H9 (cell line): ENCODE measurements around the gene RERG. TPM values are rescaled to one million over a fixed set of nuclear protein-coding genes. Genes with fewer than 3 reads are reported as not detected.

Experiments used
- DNase-seq: peaks from one replicate; pipeline ENCODE4 v3.0.0-alpha.2; 2017
- H2AFZ ChIP-seq: one replicate; pipeline ENCODE4 v1.6.1; 2013; ENCODE audit warnings: mild to moderate bottlenecking, low read length, control low read depth, moderate library complexity
- H2AK5ac ChIP-seq: 2 replicates; pipeline ENCODE4 v1.6.1; 2013; ENCODE audit warnings: low read length, control low read depth, mixed read lengths; ENCODE audit not compliant: insufficient read length
- H2BK120ac ChIP-seq: one replicate; pipeline ENCODE4 v1.6.1; 2013; ENCODE audit warnings: low read depth, mild to moderate bottlenecking, low read length, control low read depth, inconsistent platforms; ENCODE audit not compliant: poor library complexity, severe bottlenecking
- H2BK12ac ChIP-seq: 2 replicates; pipeline ENCODE4 v1.6.1; 2013; ENCODE audit warnings: low read length, control low read depth, mixed read lengths, low read depth; ENCODE audit not compliant: insufficient read length
- H2BK15ac ChIP-seq: 2 replicates; pipeline ENCODE4 v1.6.1; 2013; ENCODE audit warnings: low read depth, low read length, control low read depth
- H2BK20ac ChIP-seq: one replicate; pipeline ENCODE4 v1.6.1; 2013; ENCODE audit warnings: low read depth, mild to moderate bottlenecking, low read length, control low read depth, inconsistent platforms; ENCODE audit not compliant: poor library complexity, severe bottlenecking
- H2BK5ac ChIP-seq: 2 replicates; pipeline ENCODE4 v1.6.1; 2013; ENCODE audit warnings: low read length, control low read depth, mixed read lengths; ENCODE audit not compliant: insufficient read length
- H3K14ac ChIP-seq: 2 replicates; pipeline ENCODE4 v1.6.1; 2013; ENCODE audit warnings: low read length, control low read depth; ENCODE audit not compliant: insufficient read depth
- H3K18ac ChIP-seq: 2 replicates; pipeline ENCODE4 v1.6.1; 2013; ENCODE audit warnings: low read depth, mild to moderate bottlenecking, mixed read lengths, low read length, control low read depth; ENCODE audit not compliant: insufficient read length
- H3K23ac ChIP-seq: 2 replicates; pipeline ENCODE4 v1.6.1; 2013; ENCODE audit warnings: low read length, control low read depth, mixed read lengths, low read depth; ENCODE audit not compliant: insufficient read length
- H3K23me2 ChIP-seq: 2 replicates; pipeline ENCODE4 v1.6.1; 2013; ENCODE audit warnings: low read depth, mild to moderate bottlenecking, mixed read lengths, low read length, control low read depth; ENCODE audit not compliant: insufficient read length, poor library complexity, severe bottlenecking
- H3K27ac ChIP-seq: 2 replicates; pipeline ENCODE4 v1.5.1; 2013; ENCODE audit warnings: low read length, control low read depth, mixed read lengths, low read depth; ENCODE audit not compliant: insufficient read length
- H3K27me3 ChIP-seq: 2 replicates; pipeline ENCODE4 v1.6.1; 2013; ENCODE audit warnings: low read length, control low read depth, inconsistent platforms; ENCODE audit not compliant: insufficient read depth
- H3K4ac ChIP-seq: 2 replicates; pipeline ENCODE4 v1.6.1; 2013; ENCODE audit warnings: low read depth, mild to moderate bottlenecking, control low read depth, inconsistent platforms, low read length, moderate library complexity
- H3K4me1 ChIP-seq: 2 replicates; pipeline ENCODE4 v1.6.1; 2013; ENCODE audit warnings: low read length, control low read depth, inconsistent platforms; ENCODE audit not compliant: insufficient read depth
- H3K4me2 ChIP-seq: 2 replicates; pipeline ENCODE4 v1.6.1; 2013; ENCODE audit warnings: low read length, control low read depth, mixed read lengths; ENCODE audit not compliant: insufficient read length, insufficient read depth
- H3K56ac ChIP-seq: 2 replicates; pipeline ENCODE4 v1.6.1; 2013; ENCODE audit warnings: low read depth, mild to moderate bottlenecking, mixed read lengths, low read length, control low read depth; ENCODE audit not compliant: insufficient read length
- H3K79me1 ChIP-seq: 2 replicates; pipeline ENCODE4 v1.6.1; 2013; ENCODE audit warnings: low read depth, mild to moderate bottlenecking, moderate library complexity, low read length, control low read depth, inconsistent platforms; ENCODE audit not compliant: insufficient read depth, poor library complexity, severe bottlenecking
- H3K79me2 ChIP-seq: 2 replicates; pipeline ENCODE4 v1.6.1; 2013; ENCODE audit warnings: low read length, control low read depth, inconsistent platforms; ENCODE audit not compliant: insufficient read depth
- H3K9ac ChIP-seq: 2 replicates; pipeline ENCODE4 v1.6.1; 2013; ENCODE audit warnings: low read length, control low read depth, mixed read lengths; ENCODE audit not compliant: insufficient read length; ENCODE audit errors: extremely low read depth
- H3K9me3 ChIP-seq: one replicate; pipeline ENCODE4 v1.6.1; 2013; ENCODE audit warnings: low read depth, low read length, inconsistent platforms; ENCODE audit not compliant: control insufficient read depth
- H3T11ph ChIP-seq: one replicate; pipeline ENCODE4 v1.6.1; 2013; ENCODE audit warnings: mild to moderate bottlenecking, low read length, control low read depth, inconsistent platforms
- H4K20me1 ChIP-seq: one replicate; pipeline ENCODE4 v1.6.1; 2013; ENCODE audit not compliant: control insufficient read depth, insufficient read length, insufficient read depth
- H4K5ac ChIP-seq: 2 replicates; pipeline ENCODE4 v1.6.1; 2013; ENCODE audit warnings: low read depth, mild to moderate bottlenecking, mixed read lengths, low read length, control low read depth; ENCODE audit not compliant: insufficient read length
- H4K8ac ChIP-seq: replicated peaks from 2 replicates; pipeline ENCODE4 v1.6.1; 2013; ENCODE audit warnings: low read length, control low read depth, mixed read lengths, low read depth; ENCODE audit not compliant: insufficient read length
- H4K91ac ChIP-seq: 2 replicates; pipeline ENCODE4 v1.6.1; 2013; ENCODE audit warnings: low read depth, mild to moderate bottlenecking, moderate library complexity, mixed read lengths, low read length, control low read depth; ENCODE audit not compliant: insufficient read length
- H3K27ac Mint-ChIP-seq, 3 experiments: 2 replicates in 2 of 3; 3 replicates in 1 of 3; pipeline ENCODE4 v1.8.0; 2020 to 2021; ENCODE audit warnings: mixed read lengths in 3 of 3, mild to moderate bottlenecking in 1 of 3, moderate library complexity in 1 of 3
- H3K27me3 Mint-ChIP-seq: 2 replicates; pipeline ENCODE4 v1.8.0; 2021; ENCODE audit warnings: low read depth, mild to moderate bottlenecking, moderate library complexity, mixed read lengths
- H3K36me3 Mint-ChIP-seq, 3 experiments: 2 replicates in 2 of 3; 3 replicates in 1 of 3; pipeline ENCODE4 v1.8.0; 2020 to 2021; ENCODE audit warnings: low read depth in 3 of 3, mixed read lengths in 3 of 3; ENCODE audit not compliant: insufficient read depth in 1 of 3
- H3K4me1 Mint-ChIP-seq, 2 experiments: 2 replicates each; pipeline ENCODE4 v1.8.0; 2020; ENCODE audit warnings: mixed read lengths in 2 of 2
- H3K4me3 Mint-ChIP-seq, 2 experiments: 2 replicates in 1 of 2; 3 replicates in 1 of 2; pipeline ENCODE4 v1.8.0; 2020 to 2021; ENCODE audit warnings: mild to moderate bottlenecking in 2 of 2, mixed read lengths in 2 of 2, moderate library complexity in 1 of 2
- H3K9me3 Mint-ChIP-seq, 2 experiments: 2 replicates in 1 of 2; 3 replicates in 1 of 2; pipeline ENCODE4 v1.8.0; 2020; ENCODE audit warnings: mild to moderate bottlenecking in 2 of 2, mixed read lengths in 2 of 2, moderate library complexity in 1 of 2
- WGBS: extraction: QIAGEN DNeasy Blood & Tissue Kit; methylation state at CpG from one replicate; pipeline ENCODE4 v1.1.7; 2013; ENCODE audit warnings: missing lambda C conversion rate, low lambda C conversion rate, mixed read lengths; ENCODE audit not compliant: insufficient read length; ENCODE audit errors: extremely low coverage; 5-methylcytosine and 5-hydroxymethylcytosine counted together
- total RNA-seq: library from RNA; stranded (reverse); gene quantifications from 2 replicates; pipeline ENCODE4 v1.2.1, GENCODE V29; 2021
- TF ChIP-seq, protein P1 (sequence below): fragments of 200-600 bp; sonication (generic); conservative IDR thresholded peaks from 3 replicates; pipeline ENCODE4 v1.8.0; 2021; ENCODE audit warnings: antibody characterized with exemption, mild to moderate bottlenecking

Gene RERG
- total RNA-seq, 1 experiment from 2014 or later, result not detected

DNA sequence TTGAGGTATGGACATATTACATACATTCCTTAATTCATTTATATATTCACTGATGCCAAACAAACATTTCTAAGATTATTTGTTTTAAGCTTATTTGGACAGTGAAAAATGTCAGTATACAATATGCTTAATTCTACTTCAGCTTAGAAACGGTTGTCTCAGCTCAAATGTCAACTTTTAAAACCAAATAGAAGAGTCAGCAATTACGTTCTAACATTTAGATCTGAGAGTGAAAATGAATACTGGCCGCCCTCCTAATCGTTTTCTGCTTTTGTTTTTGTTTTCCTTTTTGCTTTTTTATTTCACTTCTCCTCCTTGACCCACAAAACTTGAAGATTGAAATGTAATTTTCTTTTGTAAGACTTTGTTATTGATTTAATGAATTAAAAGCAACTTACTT is 19.7 kb upstream of the RERG start:
- H3K27ac ChIP-seq, result no peak overlapping the region
- no peaks in the 10 kb centered on the region for H3K79me2 ChIP-seq
- no peak overlapping the region for H3K4me2 ChIP-seq
- no peak overlapping the region for H2AFZ ChIP-seq
- H3K23ac ChIP-seq, result no peak overlapping the region
- no peak overlapping the region for H3K56ac ChIP-seq
- no peak overlapping the region for H2BK15ac ChIP-seq
- H3K79me1 ChIP-seq, result no peaks in the 10 kb centered on the region
- no peaks in the 10 kb centered on the region for H3K9me3 Mint-ChIP-seq
- no peak overlapping the region for H2AK5ac ChIP-seq
- H3K4me3 Mint-ChIP-seq, result no peak overlapping the region
- H2BK5ac ChIP-seq, result no peak overlapping the region
- H3K23me2 ChIP-seq, result no peaks in the 10 kb centered on the region
- H3K27ac Mint-ChIP-seq, result no peak overlapping the region
- H3K36me3 Mint-ChIP-seq, result no peaks in the 10 kb centered on the region
- H2BK20ac ChIP-seq, result no peak overlapping the region
- H3K4ac ChIP-seq, result no peak overlapping the region
- no peak overlapping the region for H3T11ph ChIP-seq
- no peaks in the 10 kb centered on the region for H3K27me3 ChIP-seq
- no peaks in the 10 kb centered on the region for H3K9me3 ChIP-seq
- TF ChIP-seq, protein P1, sequence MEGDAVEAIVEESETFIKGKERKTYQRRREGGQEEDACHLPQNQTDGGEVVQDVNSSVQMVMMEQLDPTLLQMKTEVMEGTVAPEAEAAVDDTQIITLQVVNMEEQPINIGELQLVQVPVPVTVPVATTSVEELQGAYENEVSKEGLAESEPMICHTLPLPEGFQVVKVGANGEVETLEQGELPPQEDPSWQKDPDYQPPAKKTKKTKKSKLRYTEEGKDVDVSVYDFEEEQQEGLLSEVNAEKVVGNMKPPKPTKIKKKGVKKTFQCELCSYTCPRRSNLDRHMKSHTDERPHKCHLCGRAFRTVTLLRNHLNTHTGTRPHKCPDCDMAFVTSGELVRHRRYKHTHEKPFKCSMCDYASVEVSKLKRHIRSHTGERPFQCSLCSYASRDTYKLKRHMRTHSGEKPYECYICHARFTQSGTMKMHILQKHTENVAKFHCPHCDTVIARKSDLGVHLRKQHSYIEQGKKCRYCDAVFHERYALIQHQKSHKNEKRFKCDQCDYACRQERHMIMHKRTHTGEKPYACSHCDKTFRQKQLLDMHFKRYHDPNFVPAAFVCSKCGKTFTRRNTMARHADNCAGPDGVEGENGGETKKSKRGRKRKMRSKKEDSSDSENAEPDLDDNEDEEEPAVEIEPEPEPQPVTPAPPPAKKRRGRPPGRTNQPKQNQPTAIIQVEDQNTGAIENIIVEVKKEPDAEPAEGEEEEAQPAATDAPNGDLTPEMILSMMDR, result no peak
- H3K27me3 Mint-ChIP-seq, result no peaks in the 10 kb centered on the region; the same call in none of the 2 replicates
- H4K5ac ChIP-seq, result no peak overlapping the region
- no peak overlapping the region for H3K14ac ChIP-seq
- no peak overlapping the region for H3K18ac ChIP-seq
- whole genome bisulfite sequencing, result no CpG with 5 or more reads among the region's 4 CpGs
- no peaks in the 10 kb centered on the region for H3K4me1 ChIP-seq
- H3K4me1 Mint-ChIP-seq, result no peaks in the 10 kb centered on the region
- H4K91ac ChIP-seq, result no peak overlapping the region
- H4K20me1 ChIP-seq, result no peaks in the 10 kb centered on the region
- H2BK120ac ChIP-seq, result no peak overlapping the region
- H3K9ac ChIP-seq, result no peak overlapping the region
- DNase-seq, result no peak
- no peak overlapping the region for H2BK12ac ChIP-seq
- H4K8ac ChIP-seq, result no peak overlapping the region
